Measurements from ENCODE around the gene SMARCD3. TPM values are rescaled to one million over a fixed set of nuclear protein-coding genes. Genes with fewer than 3 reads are reported as not detected.

The SMARCD3 gene
- polyA plus RNA-seq, 1 donor from 2014 or later = 199 TPM

- Histone ChIP-seq H3K4me3 (ENCODE audit: low read length) (no peak overlapping the region), H3K27ac (ENCODE audit: low read length) (no peak overlapping the region), H3K27me3 (ENCODE audit: insufficient read depth, low read depth, low read length) (no peaks in the 10 kb centered on the region), H3K9me3 (ENCODE audit: low read length) (no peaks in the 10 kb centered on the region), H4K20me1 (ENCODE audit: insufficient read depth) (no peaks in the 10 kb centered on the region), H3K9ac (ENCODE audit: low read length) (no peak overlapping the region), H3F3A (ENCODE audit: insufficient read depth, low read length, poor library complexity, severe bottlenecking) (no peaks in the 10 kb centered on the region), H3K9me2 (ENCODE audit: insufficient read depth, low read length) (no peaks in the 10 kb centered on the region), H2AFZ (ENCODE audit: low read depth, low read length) (no peak overlapping the region), H3K79me2 (replicated peaks; ENCODE audit: insufficient read depth, low read length) (no peaks in the 10 kb centered on the region), H3K4me2 (ENCODE audit: low read length) (no peak overlapping the region), H3K36me3 (ENCODE audit: insufficient read depth, low read length) (no peaks in the 10 kb centered on the region)
- TF ChIP-seq CTCF (IDR thresholded peaks at IDR 0.05; ENCODE audit: poor library complexity, severe bottlenecking) (no peak), REST (IDR thresholded peaks at IDR 0.05; ENCODE audit: borderline replicate concordance) (no peak), RAD21 (conservative IDR thresholded peaks at IDR 0.05) (no peak), TAF1 (IDR thresholded peaks at IDR 0.05; ENCODE audit: low read depth) (no peak), SMC3 (conservative IDR thresholded peaks at IDR 0.05; ENCODE audit: poor library complexity) (no peak), EZH2 (IDR thresholded peaks at IDR 0.05; ENCODE audit: borderline replicate concordance, insufficient read depth, low read length, poor library complexity, severe bottlenecking) (no peak), EP300 (conservative IDR thresholded peaks at IDR 0.05; ENCODE audit: poor library complexity, severe bottlenecking) (no peak), MXI1 (conservative IDR thresholded peaks at IDR 0.05; ENCODE audit: poor library complexity, severe bottlenecking) (no peak), POLR2AphosphoS5 (IDR thresholded peaks at IDR 0.05) (no peak)
These were observed 6.9 kb upstream of the SMARCD3 start for GRCh38 chr7:151255390-151255789.

GRCh38 chr7:151254851-151255250 lies 6.4 kb upstream of the SMARCD3 start:
- H3K9me2 ChIP-seq (ENCODE audit: insufficient read depth, low read length) = no peaks in the 10 kb centered on the region
- TF ChIP-seq POLR2AphosphoS5 (IDR thresholded peaks at IDR 0.05) (no peak), EP300 (conservative IDR thresholded peaks at IDR 0.05; ENCODE audit: poor library complexity, severe bottlenecking) (no peak)
- no peak overlapping the region for H3K27ac ChIP-seq (ENCODE audit: low read length)
- no peaks in the 10 kb centered on the region for H4K20me1 ChIP-seq (ENCODE audit: insufficient read depth)
- H3K9me3 ChIP-seq (ENCODE audit: low read length) = no peaks in the 10 kb centered on the region
- no peak overlapping the region for H3K9ac ChIP-seq (ENCODE audit: low read length)
- no peaks in the 10 kb centered on the region for H3K79me2 ChIP-seq (replicated peaks; ENCODE audit: insufficient read depth, low read length)
- no peak overlapping the region for H3K4me2 ChIP-seq (ENCODE audit: low read length)
- H3K36me3 ChIP-seq (ENCODE audit: insufficient read depth, low read length) = no peaks in the 10 kb centered on the region
- H2AFZ ChIP-seq (ENCODE audit: low read depth, low read length) = no peak overlapping the region
- H3F3A ChIP-seq (ENCODE audit: insufficient read depth, low read length, poor library complexity, severe bottlenecking) = no peaks in the 10 kb centered on the region
- no peak overlapping the region for H3K4me3 ChIP-seq (ENCODE audit: low read length)
- no peaks in the 10 kb centered on the region for H3K27me3 ChIP-seq (ENCODE audit: insufficient read depth, low read depth, low read length)

- Histone ChIP-seq H3F3A (ENCODE audit: insufficient read depth, low read length, poor library complexity, severe bottlenecking) (no peaks in the 10 kb centered on the region), H4K20me1 (ENCODE audit: insufficient read depth) (no peaks in the 10 kb centered on the region), H3K4me3 (ENCODE audit: low read length) (no peak overlapping the region), H3K4me2 (ENCODE audit: low read length) (no peak overlapping the region), H3K36me3 (ENCODE audit: insufficient read depth, low read length) (no peaks in the 10 kb centered on the region), H3K9me3 (ENCODE audit: low read length) (no peaks in the 10 kb centered on the region), H3K9me2 (ENCODE audit: insufficient read depth, low read length) (no peaks in the 10 kb centered on the region), H3K27ac (ENCODE audit: low read length) (no peak overlapping the region), H3K9ac (ENCODE audit: low read length) (no peak overlapping the region), H2AFZ (ENCODE audit: low read depth, low read length) (no peak overlapping the region), H3K27me3 (ENCODE audit: insufficient read depth, low read depth, low read length) (no peaks in the 10 kb centered on the region), H3K79me2 (replicated peaks; ENCODE audit: insufficient read depth, low read length) (no peaks in the 10 kb centered on the region)
- no peak for TF ChIP-seq RAD21 (conservative IDR thresholded peaks at IDR 0.05)
- TF ChIP-seq EZH2 (IDR thresholded peaks at IDR 0.05; ENCODE audit: borderline replicate concordance, insufficient read depth, low read length, poor library complexity, severe bottlenecking) = no peak
- TF ChIP-seq MXI1 (conservative IDR thresholded peaks at IDR 0.05; ENCODE audit: poor library complexity, severe bottlenecking) = no peak
- TF ChIP-seq REST (IDR thresholded peaks at IDR 0.05; ENCODE audit: borderline replicate concordance) = no peak
- no peak for TF ChIP-seq TAF1 (IDR thresholded peaks at IDR 0.05; ENCODE audit: low read depth)
- no peak for TF ChIP-seq SMC3 (conservative IDR thresholded peaks at IDR 0.05; ENCODE audit: poor library complexity)
These were observed 5.8 kb upstream of the SMARCD3 start for GRCh38 chr7:151254316-151254715.
